Endometrial microvascular endothelial cells (primary cell): Measurements from ENCODE around the gene TNS1. TPM values are rescaled to one million over a fixed set of nuclear protein-coding genes. Genes with fewer than 3 reads are reported as not detected.

ENCODE experiments used
- in situ Hi-C: cut with HindIII; loops from 2 replicates; pipeline ENCODE4 v1.10.0; 2017; ENCODE audit warnings: low sequenced_read_pairs, low pct_unique_long_range_greater_than_20kb; ENCODE audit errors: inconsistent ontology term
- total RNA-seq: library from RNA; depleted of rRNA; stranded (reverse); fragments of >200 nt; gene quantifications from one replicate; pipeline ENCODE4 v1.2.3, GENCODE V29; 2015; ENCODE audit errors: inconsistent ontology term

The TNS1 gene
- total RNA-seq, 1 donor from 2014 or later: 20.9 TPM

DNA sequence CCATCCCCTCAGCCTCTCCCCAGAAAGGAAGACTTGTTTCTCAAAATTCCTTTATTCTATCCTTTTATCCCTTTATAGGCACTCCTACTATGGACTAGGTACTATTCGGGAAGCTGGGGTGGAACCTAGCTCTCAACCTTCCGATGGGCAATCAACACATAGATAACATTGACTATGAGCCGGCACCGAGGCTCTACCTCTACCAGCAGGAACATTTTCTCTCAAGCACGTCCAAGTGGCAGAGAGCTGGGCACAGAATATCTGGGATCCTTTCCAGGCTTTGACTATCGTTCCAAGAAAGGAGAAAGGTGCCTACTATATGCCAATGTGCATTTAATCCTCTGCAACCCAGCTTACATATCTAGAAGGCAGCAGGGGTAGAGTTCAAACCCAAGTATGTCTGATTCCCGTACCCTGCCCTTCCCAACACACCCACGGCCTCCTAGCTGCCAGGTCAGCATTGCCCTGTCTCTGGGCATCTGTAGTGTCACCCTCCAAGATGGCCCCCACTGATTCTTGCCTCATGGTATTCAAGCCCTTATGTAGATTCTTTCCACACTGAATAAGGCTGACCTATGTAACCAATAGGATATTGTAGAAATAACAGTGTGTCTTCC lies 28.3 kb downstream of the TNS1 start:
- in situ Hi-C loops: loop anchor here (25.0 kb wide), 1 partner anchor 87 kb away; no protein-coding TSS in a partner anchor

DNA sequence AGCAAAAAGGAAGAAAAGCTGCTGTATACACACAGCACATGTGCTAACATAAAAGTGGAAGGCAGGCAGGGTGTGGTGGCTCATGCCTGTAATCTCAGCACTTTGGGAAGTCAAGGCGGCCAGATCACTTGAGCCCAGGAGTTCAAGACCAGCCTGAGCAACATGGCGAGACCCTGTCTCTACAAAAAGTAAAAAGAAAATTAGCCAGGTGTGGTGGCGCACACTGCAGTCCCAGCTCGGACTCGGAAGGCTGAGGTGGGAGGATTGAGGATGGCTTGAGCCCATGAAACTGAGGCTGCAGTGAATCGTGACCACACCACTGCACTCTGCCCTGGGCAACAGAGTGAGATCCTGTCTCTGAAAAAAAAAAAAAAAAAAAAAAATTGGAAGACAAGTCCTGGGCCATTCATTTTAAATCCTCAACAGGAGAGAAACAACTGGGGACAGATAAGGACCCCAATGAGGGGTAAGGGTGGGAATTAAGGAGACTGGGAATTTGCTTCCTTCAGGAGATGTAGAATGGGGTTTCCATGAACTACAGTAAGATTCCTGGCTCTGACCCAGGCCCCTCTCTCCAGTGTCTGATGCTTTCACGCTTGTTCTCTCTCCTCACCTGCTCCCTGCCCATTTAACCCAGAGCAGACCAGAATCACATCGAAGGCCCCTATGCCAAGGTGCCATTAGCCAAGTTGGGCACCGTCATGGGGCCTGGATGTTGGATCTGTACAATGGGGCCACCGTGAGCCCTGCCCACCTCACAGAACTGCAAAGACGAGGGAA lies 29.6 kb downstream of the TNS1 start:
- in situ Hi-C loops: no loop called here

DNA sequence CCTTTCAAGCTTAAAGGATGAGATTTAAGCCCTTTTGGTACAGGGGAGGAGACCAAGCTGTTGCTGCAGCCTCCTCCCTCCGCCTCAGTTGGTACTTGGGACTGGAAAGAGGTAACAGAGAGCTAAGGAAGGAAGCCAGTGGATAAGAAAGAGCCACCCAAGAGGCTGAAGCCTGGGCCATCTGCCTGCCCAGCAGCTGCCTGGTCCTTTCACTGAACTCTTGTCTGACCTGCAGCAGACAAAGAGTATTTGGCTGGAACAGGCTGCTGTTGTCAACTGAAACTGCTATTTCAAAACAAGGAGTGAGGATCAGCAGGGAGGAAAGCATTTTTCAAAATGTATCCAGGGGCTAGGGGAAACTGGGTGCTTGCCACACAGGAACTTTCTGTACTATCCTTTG lies 30.3 kb downstream of the TNS1 start:
- in situ Hi-C loops: no loop called here

DNA sequence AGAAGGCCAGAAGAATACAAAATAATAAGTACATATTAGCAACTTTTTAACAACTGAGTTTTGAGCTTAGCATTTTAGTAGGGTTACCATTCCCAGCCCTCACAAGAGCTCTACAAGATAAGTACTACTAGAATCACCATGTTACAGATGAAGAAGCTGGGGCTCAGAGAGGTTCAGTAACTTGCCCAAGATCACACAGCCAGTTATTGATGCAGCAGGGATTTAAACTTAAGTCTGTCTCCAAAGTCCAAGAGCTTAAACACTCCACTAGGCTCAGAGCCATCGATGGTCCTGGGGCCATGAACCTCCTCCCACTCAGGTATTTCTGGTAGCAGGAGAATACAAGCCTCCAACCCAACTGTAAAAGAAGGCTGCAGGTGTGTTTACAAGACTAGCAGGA lies 30.8 kb downstream of the TNS1 start:
- in situ Hi-C loops: no loop called here

DNA sequence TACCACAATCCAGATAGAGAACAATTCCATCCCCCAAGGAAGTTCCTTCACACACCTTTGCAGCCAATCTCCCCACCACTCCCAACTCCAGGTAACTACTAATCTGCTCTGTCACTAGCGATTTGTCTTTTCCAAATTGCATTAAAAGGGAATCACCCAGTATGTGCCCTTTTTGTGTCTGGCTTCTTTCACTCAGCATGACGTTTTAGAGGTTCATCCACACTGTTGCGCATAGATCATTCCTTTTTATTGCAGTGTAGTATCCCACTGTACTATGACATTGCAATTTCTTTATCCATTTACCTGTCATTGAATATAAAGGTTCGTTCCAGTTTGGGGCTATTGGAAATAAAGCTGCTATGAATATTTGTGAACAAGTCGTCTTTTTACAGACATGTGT lies 31.6 kb downstream of the TNS1 start:
- in situ Hi-C loops: no loop called here

DNA sequence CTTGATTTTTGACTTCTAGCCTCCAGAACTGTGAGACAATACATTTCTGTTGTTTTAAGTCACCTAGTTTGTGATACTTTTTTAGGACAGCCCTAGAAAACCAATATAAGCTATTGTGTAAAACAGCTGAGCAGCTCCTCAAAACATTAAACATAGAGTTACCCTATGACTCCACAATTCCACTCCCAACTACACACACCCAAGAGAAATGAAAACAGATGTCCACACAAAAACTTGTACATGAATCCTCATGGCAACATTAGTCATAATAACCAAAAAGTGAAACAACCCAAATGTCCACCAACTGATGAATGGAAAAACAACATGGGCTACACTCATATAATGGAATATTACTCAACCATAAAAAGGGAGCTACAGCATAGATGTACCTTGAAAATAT lies 32.6 kb downstream of the TNS1 start:
- in situ Hi-C loops: no loop called here

DNA sequence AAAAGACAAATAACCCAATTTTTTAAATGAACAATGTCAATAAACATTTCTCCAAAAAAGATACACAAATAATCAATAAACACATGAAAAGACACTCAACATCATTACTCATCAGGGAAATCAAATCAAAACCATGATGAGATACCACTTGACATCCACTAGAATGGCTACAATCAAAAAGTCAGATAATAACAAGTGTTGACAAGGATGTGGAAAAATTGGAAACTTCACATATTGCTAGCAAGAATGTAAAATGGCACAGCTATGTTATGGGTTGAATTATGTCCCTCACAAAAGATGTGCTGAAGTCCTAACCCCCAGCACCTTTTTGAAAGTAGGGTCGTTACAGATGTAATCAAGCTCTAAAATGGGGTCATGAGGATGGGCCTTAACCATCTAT lies 33.2 kb downstream of the TNS1 start:
- in situ Hi-C loops: no loop called here

DNA sequence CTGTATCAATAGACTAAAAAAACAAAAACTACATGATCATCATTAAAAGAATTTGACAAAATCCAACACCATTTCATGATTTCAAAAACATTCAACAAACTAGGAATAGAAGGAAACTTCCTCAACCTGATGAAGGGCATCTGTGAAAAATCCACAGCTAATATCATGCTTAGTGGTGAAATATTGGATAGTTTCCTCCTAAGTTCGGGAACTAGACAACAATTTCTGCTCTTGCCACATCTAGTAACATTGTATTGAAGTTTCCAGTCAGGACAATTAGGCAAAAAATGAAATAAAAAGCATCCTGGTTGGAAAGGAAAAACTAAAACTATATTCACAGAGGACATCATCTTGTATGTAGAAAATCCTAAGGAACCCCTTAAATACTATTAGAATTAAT lies 34.8 kb downstream of the TNS1 start:
- in situ Hi-C loops: no loop called here

DNA sequence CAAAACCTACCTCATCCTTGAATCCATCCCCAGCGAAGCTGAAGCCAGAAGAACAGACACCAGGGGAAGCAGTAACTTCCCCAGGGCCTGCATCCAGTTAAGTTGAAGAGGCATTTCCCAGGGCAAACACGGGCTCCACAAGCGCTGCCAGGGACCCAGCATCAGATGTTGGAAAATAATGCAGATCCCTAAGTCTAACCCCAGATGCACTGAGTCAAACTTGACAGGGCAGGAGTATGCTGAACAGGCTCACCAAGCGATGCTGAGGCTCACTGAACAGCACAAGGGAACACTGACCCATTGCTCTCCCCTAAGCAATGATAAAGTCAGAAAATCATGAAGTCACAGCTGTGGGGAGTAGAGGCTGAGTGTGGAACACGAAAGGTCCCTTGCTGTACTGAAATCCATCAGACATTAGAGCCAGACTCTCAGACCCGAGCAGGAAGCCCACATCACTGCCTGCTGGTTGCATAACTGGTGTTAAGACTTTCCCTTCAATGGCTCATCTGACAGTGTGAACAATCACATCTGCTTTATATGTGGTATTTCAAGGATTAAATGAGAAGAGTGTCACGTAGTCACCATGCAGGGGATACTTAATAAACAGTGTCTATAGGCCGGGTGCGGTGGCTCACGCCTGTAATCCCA lies 36.2 kb downstream of the TNS1 start:
- in situ Hi-C loops: no loop called here

DNA sequence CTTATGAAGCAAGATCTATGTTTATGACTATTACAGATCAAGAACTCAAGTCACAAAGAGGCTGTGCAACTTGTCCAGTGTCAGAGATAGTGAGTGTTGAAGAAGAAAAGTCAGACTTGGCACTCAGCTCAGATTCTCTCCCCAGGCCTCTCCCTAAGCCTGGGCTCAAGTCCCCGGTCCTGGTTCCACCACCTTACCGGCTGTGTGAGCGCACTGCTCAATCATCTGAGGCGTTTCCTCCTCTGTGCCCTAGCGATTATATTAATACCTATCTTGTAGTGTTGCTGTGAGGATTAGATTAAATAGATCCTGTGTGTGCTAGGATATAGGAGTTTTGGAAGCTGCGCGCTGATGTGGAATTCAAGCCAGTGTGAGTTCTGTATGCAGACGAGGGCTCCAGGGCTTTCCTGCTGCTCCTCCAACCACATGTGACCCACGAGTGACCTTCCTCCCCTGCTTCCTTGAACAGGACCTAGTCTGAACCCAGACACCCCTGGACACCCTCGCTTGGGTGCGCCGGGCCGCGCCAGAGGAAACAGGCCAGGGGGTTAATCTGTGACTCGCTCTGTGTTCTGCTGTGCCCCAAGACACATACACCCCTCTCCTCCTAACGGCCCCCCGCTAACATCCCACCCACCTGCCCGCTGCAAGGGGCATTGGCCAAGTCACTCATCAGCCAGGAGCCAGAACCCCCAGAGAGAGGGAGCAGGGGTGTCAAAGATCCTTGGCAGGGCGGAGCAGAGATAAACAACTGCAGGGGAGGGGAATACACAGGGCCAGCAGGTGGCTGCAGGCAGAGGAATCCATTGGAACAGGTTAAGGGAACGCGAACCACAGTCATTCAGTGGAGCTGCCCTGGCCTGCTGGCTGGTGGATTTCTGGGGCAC lies 38.3 kb downstream of the TNS1 start:
- in situ Hi-C loops: no loop called here

DNA sequence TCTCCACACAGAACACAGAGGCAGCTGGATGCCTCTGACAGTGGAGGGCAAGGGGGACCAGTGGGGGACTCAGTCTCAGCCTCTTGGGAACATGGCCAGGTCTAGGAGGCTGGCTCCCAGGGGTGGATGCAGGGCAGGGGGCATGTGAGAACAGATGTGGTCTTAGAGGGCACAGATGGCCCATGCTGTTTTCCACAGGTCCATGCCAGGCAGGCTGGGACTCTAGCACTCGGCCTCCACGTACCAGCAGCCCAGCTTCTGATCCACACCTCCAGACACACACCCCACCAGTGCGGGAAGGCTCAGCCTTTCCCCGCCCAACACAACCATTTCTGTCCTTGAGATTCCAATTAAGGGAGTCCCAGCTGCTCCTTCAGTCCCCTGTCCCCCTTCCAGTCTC lies 42.4 kb downstream of the TNS1 start:
- in situ Hi-C loops: no loop called here

DNA sequence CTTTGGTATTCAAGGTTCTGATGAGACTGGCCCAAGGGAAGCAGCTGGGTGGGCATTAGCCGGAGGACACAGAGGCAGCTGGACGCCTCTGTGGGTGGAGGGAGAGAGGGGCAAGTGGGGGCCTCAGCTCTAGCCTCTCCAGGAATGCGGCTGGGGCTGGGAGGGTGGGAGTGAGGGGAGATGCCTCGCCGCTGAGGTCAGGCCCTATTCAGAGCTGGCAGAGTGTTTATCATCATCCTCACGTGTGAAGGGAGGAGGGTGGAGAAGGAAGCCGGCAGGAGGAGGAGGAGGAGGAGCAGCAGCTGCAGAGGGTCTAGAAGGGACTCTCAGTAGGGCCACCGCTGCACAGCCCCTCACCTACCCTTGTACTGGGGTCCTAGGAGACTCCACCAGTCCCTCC lies 43.1 kb downstream of the TNS1 start:
- in situ Hi-C loops: no loop called here

DNA sequence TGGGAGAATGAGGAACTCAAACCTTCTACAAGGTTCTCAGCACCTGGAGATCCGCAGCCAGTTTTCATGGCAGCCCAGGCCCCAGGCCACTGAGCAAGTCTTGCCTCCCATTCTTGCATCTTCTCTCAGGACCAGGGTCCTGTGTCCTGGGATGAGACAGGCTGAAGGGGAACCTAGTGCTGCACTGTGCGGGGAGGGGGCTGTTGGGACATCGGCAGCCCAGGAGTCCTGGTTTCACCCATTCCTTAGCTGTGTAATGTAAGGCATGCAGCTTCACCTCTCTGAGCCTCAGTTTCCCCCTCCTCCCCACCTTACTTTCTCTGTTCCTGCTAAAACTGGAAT lies 43.9 kb downstream of the TNS1 start:
- in situ Hi-C loops: no loop called here

DNA sequence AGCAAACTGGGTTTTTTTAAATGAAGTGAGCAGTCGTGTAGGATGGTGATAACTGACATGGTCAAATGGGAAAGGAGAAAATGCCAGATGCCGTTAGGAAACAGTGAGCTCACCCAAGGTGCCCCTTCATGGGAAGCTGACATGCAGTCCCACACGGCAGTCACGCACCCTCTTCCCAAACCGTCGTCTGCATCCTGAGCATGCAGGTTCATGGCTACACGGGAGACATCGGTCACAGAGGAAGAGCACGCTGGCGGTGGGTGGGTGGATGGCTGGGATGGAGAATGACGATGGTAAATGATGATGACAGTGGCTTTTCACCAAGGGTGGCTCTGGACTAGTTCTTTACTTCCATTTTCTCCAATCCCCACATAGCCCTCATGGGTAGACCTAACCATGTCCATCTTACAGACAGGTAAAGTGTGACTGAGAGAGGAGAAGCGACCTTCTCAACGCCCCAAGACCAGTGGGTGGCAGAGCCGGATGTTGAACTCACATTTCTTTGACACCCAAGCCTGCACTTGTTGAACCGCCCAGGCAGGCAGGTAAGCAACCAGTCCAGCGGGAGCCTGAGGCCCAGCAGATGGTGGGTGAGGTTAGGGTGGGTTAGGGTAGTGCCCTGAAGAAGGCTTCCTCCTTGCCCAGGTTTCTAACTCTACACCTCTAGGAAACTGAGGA lies 44.5 kb downstream of the TNS1 start:
- in situ Hi-C loops: no loop called here

DNA sequence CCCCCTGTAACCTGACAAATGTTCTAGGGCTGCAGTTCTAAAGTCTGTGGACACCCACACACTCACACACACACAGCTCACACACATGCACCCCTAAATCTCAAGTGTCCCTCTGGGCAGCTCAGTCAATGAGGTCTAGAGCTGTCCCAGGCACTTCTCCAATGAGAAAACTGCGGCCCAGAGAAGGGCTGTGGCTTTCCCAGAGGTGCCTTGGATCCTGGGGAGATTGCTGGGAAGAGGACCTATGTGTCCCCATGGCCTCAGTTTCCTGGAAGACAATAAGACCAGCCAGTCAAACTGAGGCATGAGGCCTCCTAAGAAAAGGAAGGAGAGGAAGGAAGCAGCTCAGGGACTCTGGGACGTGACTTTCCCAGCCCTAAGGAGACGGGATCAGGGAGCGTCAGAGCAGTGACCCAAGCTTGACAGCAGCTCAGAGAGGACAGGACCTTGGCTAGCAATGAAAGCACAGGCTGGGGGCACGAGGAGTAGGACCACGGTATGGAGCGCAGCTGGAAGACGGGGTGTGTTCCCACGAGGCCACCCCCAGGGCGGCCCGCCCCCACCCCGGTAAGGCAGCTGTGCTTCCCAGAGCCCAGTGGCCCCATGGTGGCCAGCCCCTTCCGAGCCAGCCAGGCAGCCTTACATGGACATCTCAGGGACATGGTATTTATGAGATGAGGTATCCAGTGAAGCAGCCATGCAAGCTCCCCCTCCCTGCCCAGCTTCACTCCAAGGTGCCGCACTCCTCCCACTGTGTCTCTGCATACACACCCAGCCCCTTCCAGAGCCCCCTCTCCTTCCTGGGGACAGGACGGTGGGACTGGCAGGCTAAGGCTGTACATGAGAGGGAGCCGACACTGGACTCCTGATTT lies 46.0 kb downstream of the TNS1 start:
- in situ Hi-C loops: no loop called here

DNA sequence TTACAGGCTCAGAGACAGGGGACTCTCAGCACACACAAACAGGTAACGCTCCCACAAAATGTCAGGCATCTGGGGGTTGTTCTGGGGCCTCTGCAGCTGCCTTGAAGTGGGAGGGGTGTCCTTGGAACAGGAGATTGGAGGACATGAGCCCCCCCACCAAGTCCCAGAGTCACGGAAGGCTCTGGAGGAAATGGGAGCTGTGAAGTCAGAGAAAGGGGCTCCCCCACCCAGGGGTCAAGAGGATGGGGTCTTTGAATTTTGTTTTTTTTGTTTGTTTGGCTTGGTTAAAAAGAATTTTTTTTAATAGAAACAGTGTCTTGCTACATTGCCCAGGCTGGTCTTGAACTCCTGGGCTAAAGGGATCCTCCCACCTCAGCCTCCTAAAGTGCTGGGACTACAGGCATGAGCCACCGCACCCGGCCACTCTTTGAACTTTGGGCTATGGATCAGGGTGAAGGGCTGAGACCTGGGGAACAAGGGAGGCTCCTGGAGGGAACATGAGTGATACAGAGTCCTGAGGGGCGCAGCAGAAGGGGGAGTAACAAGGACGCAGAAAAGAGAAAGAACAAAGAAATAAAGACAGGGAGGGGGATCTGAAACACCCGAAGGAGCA lies 46.8 kb downstream of the TNS1 start:
- in situ Hi-C loops: no loop called here

DNA sequence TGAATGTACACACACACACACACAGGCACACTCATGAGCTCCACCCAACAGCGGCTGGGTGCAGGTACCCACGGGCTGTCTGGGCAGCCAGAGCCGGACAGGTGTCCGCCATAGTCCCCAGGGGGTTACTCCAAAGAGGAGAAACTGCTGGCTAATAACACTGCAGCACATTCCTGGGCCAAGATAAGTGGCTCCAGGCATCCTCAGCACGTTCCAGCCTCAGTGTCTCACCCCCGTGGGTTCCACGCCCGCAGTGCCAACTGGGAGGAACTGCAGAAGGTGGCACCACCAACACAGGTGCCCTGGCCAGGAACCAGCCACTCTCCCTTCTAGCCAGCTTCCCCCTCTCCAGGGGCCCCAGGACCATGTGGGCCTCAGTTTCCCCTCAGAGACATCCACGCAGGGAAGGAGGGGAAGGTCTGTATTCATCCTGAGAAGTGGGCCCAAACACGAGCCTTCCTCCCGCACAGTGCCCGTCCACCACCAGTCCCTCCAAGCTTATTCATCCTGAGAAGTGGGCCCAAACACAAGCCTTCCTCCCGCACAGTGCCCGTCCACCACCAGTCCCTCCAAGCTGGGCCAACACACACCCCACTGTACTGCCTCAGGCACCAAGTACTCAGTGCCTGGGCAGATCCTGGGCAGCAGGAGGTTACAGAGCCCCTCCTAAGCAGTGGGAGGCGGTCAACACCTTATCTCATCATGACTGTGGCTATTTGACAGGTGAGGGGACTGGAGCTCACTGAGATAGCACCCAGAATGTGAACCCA lies 47.6 kb downstream of the TNS1 start:
- in situ Hi-C loops: no loop called here
